Fibroblast of peridontal ligament (primary cell): ENCODE measurements around the gene UBASH3A.

Source experiments
- DNase-seq: peaks from one replicate; pipeline ENCODE4 v3.0.0-alpha.2; 2010; ENCODE audit errors: extremely low read depth

Gene UBASH3A

GRCh38 chr21:42411197-42411869 lies 7.6 kb downstream of the UBASH3A start:
- DNase-seq: no peak

- DNase-seq: no peak
Observed at GRCh38 chr21:42411891-42412635, 8.4 kb downstream of the UBASH3A start.

GRCh38 chr21:42412636-42412933 lies 8.9 kb downstream of the UBASH3A start:
- no peak for DNase-seq

GRCh38 chr21:42413093-42413492 lies 9.4 kb downstream of the UBASH3A start:
- DNase-seq: no peak

GRCh38 chr21:42413500-42413899 lies 9.8 kb downstream of the UBASH3A start:
- no peak for DNase-seq

GRCh38 chr21:42414066-42414465 lies 10.4 kb downstream of the UBASH3A start:
- no peak for DNase-seq

- DNase-seq: no peak
Observed at GRCh38 chr21:42414553-42414927, 10.8 kb downstream of the UBASH3A start.

- no peak for DNase-seq
Observed at GRCh38 chr21:42414928-42415769, 11.4 kb downstream of the UBASH3A start.

- DNase-seq: no peak
Observed at GRCh38 chr21:42417533-42417932, 13.8 kb downstream of the UBASH3A start.

- DNase-seq: no peak
Observed at GRCh38 chr21:42418886-42419285, 15.2 kb downstream of the UBASH3A start.

GRCh38 chr21:42419845-42420244 lies 16.1 kb downstream of the UBASH3A start:
- no peak for DNase-seq

- no peak for DNase-seq
Observed at GRCh38 chr21:42421018-42421793, 17.5 kb downstream of the UBASH3A start.

- DNase-seq: no peak
Observed at GRCh38 chr21:42423197-42423675, 19.5 kb downstream of the UBASH3A start.

GRCh38 chr21:42423685-42424084 lies 20.0 kb downstream of the UBASH3A start:
- DNase-seq: no peak

- no peak for DNase-seq
Observed at GRCh38 chr21:42424914-42425541, 21.3 kb downstream of the UBASH3A start.

- DNase-seq: no peak
Observed at GRCh38 chr21:42425591-42425990, 21.9 kb downstream of the UBASH3A start.

GRCh38 chr21:42426424-42426823 lies 22.7 kb downstream of the UBASH3A start:
- DNase-seq: no peak

- DNase-seq: no peak
Observed at GRCh38 chr21:42426876-42427480, 23.3 kb downstream of the UBASH3A start.

GRCh38 chr21:42427809-42428419 lies 24.2 kb downstream of the UBASH3A start:
- no peak for DNase-seq

GRCh38 chr21:42429021-42429420 lies 25.3 kb downstream of the UBASH3A start:
- no peak for DNase-seq
